Nephron (organoid): Measurements from ENCODE around the gene ITPR1.
A peak's percentile ranks its signal among the peaks of the same experiment; 100 is the strongest.

Source experiments
- H3K27ac Mint-ChIP-seq, 3 experiments: 2 replicates each; pipeline ENCODE4 v1.8.0; 2020; ENCODE audit warnings: mixed read lengths in 3 of 3, mild to moderate bottlenecking in 2 of 3, moderate library complexity in 1 of 3
- H3K27me3 Mint-ChIP-seq: 2 replicates; pipeline ENCODE4 v1.8.0; 2021; ENCODE audit warnings: low read depth, mild to moderate bottlenecking, moderate library complexity, mixed read lengths
- H3K36me3 Mint-ChIP-seq: 2 replicates; pipeline ENCODE4 v1.8.0; 2020; ENCODE audit warnings: low read depth, mixed read lengths
- H3K4me1 Mint-ChIP-seq: 2 replicates; pipeline ENCODE4 v1.8.0; 2020; ENCODE audit warnings: mixed read lengths
- H3K4me3 Mint-ChIP-seq, 3 experiments: 2 replicates each; pipeline ENCODE4 v1.8.0; 2020; ENCODE audit warnings: mild to moderate bottlenecking in 3 of 3, mixed read lengths in 3 of 3, moderate library complexity in 2 of 3
- H3K9me3 Mint-ChIP-seq: 2 replicates; pipeline ENCODE4 v1.8.0; 2020; ENCODE audit warnings: mixed read lengths
- TF ChIP-seq, protein P1 (sequence below), 3 experiments: fragments of 200-600 bp; sonication (generic); IDR thresholded peaks; one replicate each; pipeline ENCODE4 v1.5.0; 2021; ENCODE audit warnings: antibody characterized with exemption in 3 of 3; ENCODE audit not compliant: unreplicated experiment in 3 of 3

The ITPR1 gene

DNA sequence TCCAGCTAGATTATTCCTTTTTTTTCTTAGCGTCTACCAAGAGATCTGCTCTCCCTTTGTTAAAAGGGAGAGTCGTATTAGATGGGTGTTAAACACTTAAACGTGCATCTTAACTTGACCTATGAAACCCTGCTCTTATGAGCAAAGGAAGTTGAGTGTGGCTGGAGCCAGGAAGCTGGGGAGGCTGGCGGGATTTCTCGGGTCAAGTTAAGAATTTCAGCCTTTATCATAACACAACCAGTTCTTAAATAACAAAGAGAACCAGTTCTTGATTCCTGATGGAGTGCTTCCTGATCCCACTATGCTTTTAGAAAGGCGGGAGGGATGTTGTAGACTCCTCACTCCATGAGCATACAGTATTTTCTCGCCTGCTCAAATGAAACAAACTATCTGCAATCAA, 215.1 kb downstream of the ITPR1 start:
- Mint-ChIP-seq H3K9me3 (no peaks in the 10 kb centered on the region), H3K27me3 (no peaks in the 10 kb centered on the region), H3K4me1 (peaks cover 5% of the 10 kb centered on the region), H3K4me3 (no peak overlapping the region), H3K27ac (peak overlapping the region in 2 of 3 experiments; percentile 29 to 54), H3K36me3 (peaks cover 57% of the 10 kb centered on the region)
- TF ChIP-seq, protein P1, sequence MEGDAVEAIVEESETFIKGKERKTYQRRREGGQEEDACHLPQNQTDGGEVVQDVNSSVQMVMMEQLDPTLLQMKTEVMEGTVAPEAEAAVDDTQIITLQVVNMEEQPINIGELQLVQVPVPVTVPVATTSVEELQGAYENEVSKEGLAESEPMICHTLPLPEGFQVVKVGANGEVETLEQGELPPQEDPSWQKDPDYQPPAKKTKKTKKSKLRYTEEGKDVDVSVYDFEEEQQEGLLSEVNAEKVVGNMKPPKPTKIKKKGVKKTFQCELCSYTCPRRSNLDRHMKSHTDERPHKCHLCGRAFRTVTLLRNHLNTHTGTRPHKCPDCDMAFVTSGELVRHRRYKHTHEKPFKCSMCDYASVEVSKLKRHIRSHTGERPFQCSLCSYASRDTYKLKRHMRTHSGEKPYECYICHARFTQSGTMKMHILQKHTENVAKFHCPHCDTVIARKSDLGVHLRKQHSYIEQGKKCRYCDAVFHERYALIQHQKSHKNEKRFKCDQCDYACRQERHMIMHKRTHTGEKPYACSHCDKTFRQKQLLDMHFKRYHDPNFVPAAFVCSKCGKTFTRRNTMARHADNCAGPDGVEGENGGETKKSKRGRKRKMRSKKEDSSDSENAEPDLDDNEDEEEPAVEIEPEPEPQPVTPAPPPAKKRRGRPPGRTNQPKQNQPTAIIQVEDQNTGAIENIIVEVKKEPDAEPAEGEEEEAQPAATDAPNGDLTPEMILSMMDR (IDR thresholded peaks at IDR 0.05; ENCODE audit: unreplicated experiment in 3 of 3), result no peak

DNA sequence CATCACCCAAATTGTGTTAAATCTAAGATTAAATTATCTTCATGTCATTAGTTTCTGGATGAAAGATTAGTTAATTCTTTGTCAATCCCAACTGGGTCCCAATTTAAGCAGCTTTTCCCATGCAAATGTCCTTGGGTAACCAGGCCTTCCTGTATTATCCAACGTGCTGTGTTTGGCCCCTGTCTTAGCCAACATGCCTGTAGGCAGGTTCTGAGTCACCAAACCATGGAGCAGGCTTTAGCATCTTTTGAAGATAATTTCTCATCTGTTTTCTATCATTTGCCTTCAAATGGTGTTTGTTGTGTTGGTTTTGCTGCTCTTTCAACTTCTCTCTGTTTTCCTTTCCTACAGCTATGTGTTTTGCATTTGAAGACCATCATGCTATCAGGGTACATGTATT, 216.2 kb downstream of the ITPR1 start:
- TF ChIP-seq, protein P1 (IDR thresholded peaks at IDR 0.05; ENCODE audit: unreplicated experiment in 3 of 3), result no peak
- H3K27me3 Mint-ChIP-seq, result no peaks in the 10 kb centered on the region
- no peaks in the 10 kb centered on the region for H3K9me3 Mint-ChIP-seq
- H3K4me1 Mint-ChIP-seq, result peaks cover 5% of the 10 kb centered on the region
- H3K27ac Mint-ChIP-seq, result no peak overlapping the region
- no peak overlapping the region for H3K4me3 Mint-ChIP-seq
- peaks cover 56% of the 10 kb centered on the region for H3K36me3 Mint-ChIP-seq

DNA sequence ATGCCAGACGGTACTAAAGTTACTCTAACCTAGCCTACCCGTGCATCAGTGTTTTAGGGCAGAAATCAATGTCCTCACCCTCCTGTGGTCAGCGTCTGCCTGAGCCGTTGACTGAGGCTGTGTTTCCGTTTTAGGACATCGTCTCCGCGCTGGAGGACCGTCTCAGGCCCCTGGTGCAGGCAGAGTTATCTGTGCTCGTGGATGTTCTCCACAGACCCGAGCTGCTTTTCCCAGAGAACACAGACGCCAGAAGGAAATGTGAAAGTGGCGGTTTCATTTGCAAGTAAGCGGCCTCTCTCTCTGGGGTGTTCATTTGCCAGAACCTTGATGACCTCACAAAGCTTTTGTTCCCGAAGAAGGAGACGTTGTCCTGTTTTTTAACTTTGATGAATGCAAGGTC, 217.0 kb downstream of the ITPR1 start:
- peaks cover 53% of the 10 kb centered on the region for H3K36me3 Mint-ChIP-seq
- TF ChIP-seq, protein P1 (IDR thresholded peaks at IDR 0.05; ENCODE audit: unreplicated experiment in 3 of 3), result no peak
- H3K27me3 Mint-ChIP-seq, result no peaks in the 10 kb centered on the region
- H3K4me1 Mint-ChIP-seq, result peaks cover 5% of the 10 kb centered on the region
- no peaks in the 10 kb centered on the region for H3K9me3 Mint-ChIP-seq
- H3K27ac Mint-ChIP-seq, result no peak overlapping the region
- no peak overlapping the region for H3K4me3 Mint-ChIP-seq

DNA sequence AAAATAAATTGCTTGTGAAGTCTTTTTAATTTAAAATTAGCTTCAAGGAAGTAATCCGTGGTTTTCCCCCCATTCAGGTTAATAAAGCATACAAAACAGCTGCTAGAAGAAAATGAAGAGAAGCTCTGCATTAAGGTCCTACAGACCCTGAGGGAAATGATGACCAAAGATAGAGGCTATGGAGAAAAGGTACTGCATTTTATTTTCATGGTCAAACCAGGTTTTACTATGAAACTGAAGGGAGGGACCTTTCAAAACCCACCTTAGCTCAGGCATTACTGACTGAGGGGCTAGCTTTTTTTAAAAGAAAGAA, 218.5 kb downstream of the ITPR1 start:
- TF ChIP-seq, protein P1 (IDR thresholded peaks at IDR 0.05; ENCODE audit: unreplicated experiment in 3 of 3), result peak in 2 of 3 experiments; percentile 12 to 39
- peak overlapping the region in 1 of 3 experiments; percentile 4 for H3K27ac Mint-ChIP-seq
- H3K4me3 Mint-ChIP-seq, result no peak overlapping the region
- peaks cover 38% of the 10 kb centered on the region for H3K36me3 Mint-ChIP-seq
- no peaks in the 10 kb centered on the region for H3K27me3 Mint-ChIP-seq
- H3K9me3 Mint-ChIP-seq, result no peaks in the 10 kb centered on the region
- H3K4me1 Mint-ChIP-seq, result peaks cover 8% of the 10 kb centered on the region

DNA sequence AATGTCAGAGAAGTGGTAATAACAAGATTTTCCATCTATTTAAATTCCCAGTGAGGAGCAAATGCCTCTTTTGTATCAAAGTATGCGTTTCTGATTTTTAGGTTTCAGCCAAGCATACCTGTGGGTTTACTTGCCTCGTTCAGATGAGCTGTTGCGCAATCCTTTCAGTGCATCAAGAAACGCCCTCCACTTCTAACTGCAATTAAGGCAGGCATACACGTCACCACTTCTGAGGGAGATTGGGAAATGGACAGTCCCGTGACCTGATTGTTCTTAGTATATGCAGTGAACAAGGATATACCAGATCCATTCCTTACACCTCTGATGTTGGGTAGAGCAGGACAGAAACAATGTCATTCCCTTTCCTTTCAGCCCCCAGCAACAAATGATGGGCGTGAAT, 219.0 kb downstream of the ITPR1 start:
- Mint-ChIP-seq H3K27ac (no peak overlapping the region), H3K4me1 (peaks cover 12% of the 10 kb centered on the region), H3K9me3 (no peaks in the 10 kb centered on the region), H3K36me3 (peaks cover 38% of the 10 kb centered on the region), H3K4me3 (no peak overlapping the region), H3K27me3 (no peaks in the 10 kb centered on the region)
- TF ChIP-seq, protein P1 (IDR thresholded peaks at IDR 0.05; ENCODE audit: unreplicated experiment in 3 of 3), result no peak

DNA sequence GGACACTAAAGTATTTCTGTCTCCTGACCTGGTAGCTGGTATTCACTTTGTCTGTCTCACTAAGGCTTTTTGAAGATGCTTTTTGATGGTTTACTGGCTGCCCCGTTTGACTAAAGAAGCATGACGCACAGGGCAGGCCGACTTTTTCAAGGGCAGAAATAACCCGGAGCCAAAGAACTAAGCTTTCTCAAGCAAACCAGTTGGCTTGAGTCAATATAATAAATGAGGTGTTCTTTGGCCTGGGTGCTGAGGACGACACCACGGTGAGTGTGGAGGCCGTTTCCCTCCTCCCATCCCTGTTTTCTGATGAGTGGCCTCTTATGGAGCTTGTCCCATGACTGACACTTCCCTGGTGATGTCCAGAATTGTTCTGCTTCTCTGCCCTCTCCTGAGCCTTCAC, 220.9 kb downstream of the ITPR1 start:
- H3K27me3 Mint-ChIP-seq, result no peaks in the 10 kb centered on the region
- H3K36me3 Mint-ChIP-seq, result peaks cover 44% of the 10 kb centered on the region
- TF ChIP-seq, protein P1 (IDR thresholded peaks at IDR 0.05; ENCODE audit: unreplicated experiment in 3 of 3), result no peak
- no peaks in the 10 kb centered on the region for H3K9me3 Mint-ChIP-seq
- H3K27ac Mint-ChIP-seq, result no peak overlapping the region
- peaks cover 32% of the 10 kb centered on the region for H3K4me1 Mint-ChIP-seq
- H3K4me3 Mint-ChIP-seq, result no peak overlapping the region
